Measurements from ENCODE around the gene CST6. TPM values are rescaled to one million over a fixed set of nuclear protein-coding genes. Genes with fewer than 3 reads are reported as not detected.
A peak's percentile ranks its signal among the peaks of the same experiment; 100 is the strongest.

CST6 gene
- total and polyA plus RNA-seq, 2 of the 13 experiments (the other 11 are each of a cell fraction or from before 2014, with no cell fraction given) = not detected

- TF ChIP-seq ZNF280D (CRISPR knock-in tag; IDR thresholded peaks at IDR 0.05) (no peak), HNF1B (CRISPR knock-in tag; IDR thresholded peaks at IDR 0.05) (no peak), MXI1 (IDR thresholded peaks at IDR 0.05; ENCODE audit: borderline replicate concordance, low read depth, low read length) (peak; percentile 45; the same call in 1 of the 3 replicates), MBD4 (IDR thresholded peaks at IDR 0.05; ENCODE audit: borderline replicate concordance, low read length) (no peak), ELF4 (CRISPR knock-in tag; IDR thresholded peaks at IDR 0.05; ENCODE audit: borderline replicate concordance) (peak; percentile 46; the same call in 1 of the 2 replicates), SPEN (CRISPR knock-in tag; IDR thresholded peaks at IDR 0.05; ENCODE audit: low read depth) (peak; percentile 25; the same call in 1 of the 2 replicates), ELF3 (CRISPR knock-in tag; IDR thresholded peaks at IDR 0.05) (peak; percentile 50), THAP7 (CRISPR knock-in tag; IDR thresholded peaks at IDR 0.05) (no peak), EHMT2 (IDR thresholded peaks at IDR 0.05; ENCODE audit: borderline replicate concordance, low read depth, low read length) (no peak), MYNN (CRISPR knock-in tag; IDR thresholded peaks at IDR 0.05; ENCODE audit: low read depth) (peak; percentile 37; the same call in 1 of the 2 replicates), HOXA3 (CRISPR knock-in tag; IDR thresholded peaks at IDR 0.05) (peak; percentile 29; the same call in 1 of the 2 replicates), GATAD1 (CRISPR knock-in tag; IDR thresholded peaks at IDR 0.05) (peak; percentile 61; the same call in 1 of the 2 replicates), ZNF580 (CRISPR knock-in tag; IDR thresholded peaks at IDR 0.05; ENCODE audit: borderline replicate concordance, low read depth) (peak; percentile 42; the same call in 1 of the 2 replicates), ZNF747 (CRISPR knock-in tag; IDR thresholded peaks at IDR 0.05; ENCODE audit: borderline replicate concordance) (0 out of 2 replicates have a peak, but pooled peaks have one; percentile 38), ZBTB44 (CRISPR knock-in tag; IDR thresholded peaks at IDR 0.05) (no peak), YEATS2 (CRISPR knock-in tag; IDR thresholded peaks at IDR 0.05; ENCODE audit: borderline replicate concordance) (peak; percentile 38; the same call in 1 of the 2 replicates), CREB3 (CRISPR knock-in tag; IDR thresholded peaks at IDR 0.05) (no peak), MAFK (conservative IDR thresholded peaks at IDR 0.05 in 1 of 2, IDR thresholded peaks at IDR 0.05 in 1 of 2; ENCODE audit: low read length in 2 of 2) (peak; percentile 53 to 73; a peak in 3 of 4 replicates), RAD51 (IDR thresholded peaks at IDR 0.05; ENCODE audit: borderline replicate concordance) (no peak), ZSCAN20 (CRISPR knock-in tag; IDR thresholded peaks at IDR 0.05; ENCODE audit: borderline replicate concordance) (no peak)
Measured at GRCh38 chr11:65988791-65989592, 22.8 kb upstream of the CST6 start (continued).

Data from HepG2 (cell line).